GM23338 (cell line): Measurements from ENCODE around the gene CWC22. TPM values are rescaled to one million over a fixed set of nuclear protein-coding genes. Genes with fewer than 3 reads are reported as not detected.

Experiments
- ATAC-seq: fragments of 200-7000 bp; cut with Tn5 transposase; 3 replicates; pipeline ENCODE4 v1.9.1; 2020
- DNase-seq: peaks from one replicate; pipeline ENCODE4 v3.0.0-alpha.2; 2015; ENCODE audit warnings: low spot score
- H2AFZ ChIP-seq: fragments of 200-600 bp; sonication (generic); 2 replicates; pipeline ENCODE4 v1.8.0; 2016; ENCODE audit warnings: antibody characterized with exemption, mild to moderate bottlenecking, moderate library complexity
- H3F3A ChIP-seq: fragments of 200-600 bp; sonication (generic); replicated peaks from 2 replicates; pipeline ENCODE4 v1.8.0; 2017; ENCODE audit warnings: antibody characterized with exemption, mixed run types, low read depth
- H3K27ac ChIP-seq: fragments of 200-600 bp; sonication (generic); 2 replicates; pipeline ENCODE4 v1.6.1; 2016; ENCODE audit warnings: low read depth
- H3K27me3 ChIP-seq: fragments of 200-600 bp; sonication (generic); 2 replicates; pipeline ENCODE4 v1.8.0; 2016; ENCODE audit warnings: mild to moderate bottlenecking, mixed run types, moderate library complexity; ENCODE audit not compliant: insufficient read depth
- H3K36me3 ChIP-seq: fragments of 200-600 bp; sonication (generic); 2 replicates; pipeline ENCODE4 v1.8.0; 2016; ENCODE audit warnings: mild to moderate bottlenecking; ENCODE audit not compliant: insufficient read depth
- H3K4me1 ChIP-seq: fragments of 200-600 bp; sonication (generic); 2 replicates; pipeline ENCODE4 v1.8.0; 2016; ENCODE audit warnings: mild to moderate bottlenecking, moderate library complexity; ENCODE audit not compliant: insufficient read depth
- H3K4me2 ChIP-seq: fragments of 200-600 bp; sonication (generic); 2 replicates; pipeline ENCODE4 v1.7.1; 2017; ENCODE audit warnings: mixed run types
- H3K4me3 ChIP-seq: fragments of 200-600 bp; sonication (generic); 2 replicates; pipeline ENCODE4 v1.6.1; 2016; ENCODE audit warnings: mixed run types
- H3K79me2 ChIP-seq: fragments of 200-600 bp; sonication (generic); replicated peaks from 2 replicates; pipeline ENCODE4 v1.8.0; 2017; ENCODE audit warnings: mild to moderate bottlenecking; ENCODE audit not compliant: insufficient read depth
- H3K9me2 ChIP-seq: fragments of 200-600 bp; sonication (generic); 2 replicates; pipeline ENCODE4 v1.8.0; 2017; ENCODE audit not compliant: insufficient read depth
- H4K20me1 ChIP-seq: fragments of 200-600 bp; sonication (generic); replicated peaks from 2 replicates; pipeline ENCODE4 v1.8.0; 2017; ENCODE audit warnings: mild to moderate bottlenecking; ENCODE audit not compliant: insufficient read depth
- H3K27ac Mint-ChIP-seq: 2 replicates; pipeline ENCODE4 v1.8.0; 2020; ENCODE audit warnings: inconsistent platforms, mild to moderate bottlenecking, moderate library complexity, mixed read lengths
- H3K27me3 Mint-ChIP-seq: 3 replicates; pipeline ENCODE4 v1.8.0; 2022; ENCODE audit warnings: low read depth, mild to moderate bottlenecking, moderate library complexity, mixed read lengths, inconsistent platforms; ENCODE audit not compliant: insufficient read depth, poor library complexity
- H3K36me3 Mint-ChIP-seq: 3 replicates; pipeline ENCODE4 v1.8.0; 2021; ENCODE audit warnings: low read depth, mild to moderate bottlenecking, inconsistent platforms, moderate library complexity, mixed read lengths
- H3K4me1 Mint-ChIP-seq: 3 replicates; pipeline ENCODE4 v1.8.0; 2020; ENCODE audit warnings: mild to moderate bottlenecking, inconsistent platforms, mixed read lengths
- H3K4me3 Mint-ChIP-seq: 3 replicates; pipeline ENCODE4 v1.8.0; 2021; ENCODE audit warnings: moderate library complexity, mild to moderate bottlenecking, inconsistent platforms, mixed read lengths
- H3K9me3 Mint-ChIP-seq: 3 replicates; pipeline ENCODE4 v1.8.0; 2020; ENCODE audit warnings: moderate library complexity, mild to moderate bottlenecking, inconsistent platforms, mixed read lengths
- CREB1 ChIP-seq: fragments of 250-450 bp; sonication (Bioruptor Pico); IDR thresholded peaks from 2 replicates; pipeline ENCODE4 v1.5.0; 2020; ENCODE audit warnings: low read depth, mild to moderate bottlenecking, moderate library complexity
- EZH2 ChIP-seq: fragments of 200-600 bp; sonication (generic); IDR thresholded peaks from one replicate; pipeline ENCODE4 v1.8.0; 2017; ENCODE audit warnings: antibody characterized with exemption, mild to moderate bottlenecking, low read depth; ENCODE audit not compliant: unreplicated experiment
- EZH2phosphoT487 ChIP-seq: fragments of 200-600 bp; sonication (generic); IDR thresholded peaks from one replicate; pipeline ENCODE4 v1.8.1; 2018; ENCODE audit warnings: antibody characterized with exemption; ENCODE audit not compliant: unreplicated experiment
- POLR2AphosphoS5 ChIP-seq: IDR thresholded peaks from 2 replicates; pipeline ENCODE4 v1.6.1; 2016; ENCODE audit warnings: antibody characterized with exemption, low read depth
- STAT1 ChIP-seq: IDR thresholded peaks from one replicate; pipeline ENCODE4 v1.6.1; 2016; ENCODE audit warnings: antibody characterized with exemption; ENCODE audit not compliant: unreplicated experiment
- ZNF114 ChIP-seq: fragments of 250-450 bp; sonication (Bioruptor Pico); IDR thresholded peaks from 2 replicates; pipeline ENCODE4 v1.5.0; 2020; ENCODE audit warnings: mild to moderate bottlenecking, moderate library complexity
- ZNF331 ChIP-seq: fragments of 250-450 bp; sonication (Bioruptor Pico); IDR thresholded peaks from 2 replicates; pipeline ENCODE4 v1.5.0; 2020; ENCODE audit warnings: low read depth, mild to moderate bottlenecking, moderate library complexity
- polyA plus RNA-seq: library from polyadenylated mRNA; unstranded; fragments of >200 nt; fragmentation: Nextera tagmentation; extraction: Ambion mirVana; gene quantifications from 2 replicates; pipeline ENCODE4 v1.2.1, GENCODE V29; 2016
- total RNA-seq: library from RNA; depleted of rRNA; stranded (reverse); fragments of >200 nt; shearing (Covaris generic); gene quantifications from 2 replicates; pipeline ENCODE4 v1.2.3, GENCODE V29; 2014
- TF ChIP-seq, protein P1 (sequence below): IDR thresholded peaks from 2 replicates; pipeline ENCODE4 v1.6.1; 2016; ENCODE audit warnings: antibody characterized with exemption

CWC22 gene
- total and polyA plus RNA-seq, 2 experiments from 2014 or later: 36.0 to 38.3 TPM

DNA sequence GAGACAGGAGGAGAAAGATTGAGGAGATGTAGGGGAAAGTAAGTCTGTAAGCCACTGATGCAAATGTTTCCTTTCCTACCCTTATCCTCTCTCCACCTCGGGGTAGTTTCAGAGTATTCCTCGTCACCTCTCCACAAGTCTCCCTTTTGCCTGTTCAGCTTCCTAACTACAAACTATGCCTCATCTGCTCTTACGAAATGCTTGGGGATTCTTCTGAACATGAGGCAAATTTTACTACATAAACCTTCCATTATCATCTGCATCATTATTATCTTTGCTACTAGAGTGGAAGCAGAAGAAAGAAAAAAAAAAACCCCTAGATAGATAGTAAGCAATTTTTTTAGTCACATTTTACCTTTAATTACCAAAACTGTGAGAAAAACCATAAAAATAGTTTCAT is 43.1 kb upstream of the CWC22 start:
- ATAC-seq (no peak), DNase-seq (no peak)
- no peak overlapping the region for H3K4me3 Mint-ChIP-seq
- Histone ChIP-seq H3K27ac (no peak overlapping the region), H3K36me3 (no peaks in the 10 kb centered on the region), H3K27me3 (no peaks in the 10 kb centered on the region), H4K20me1 (no peaks in the 10 kb centered on the region), H2AFZ (peak overlapping the region; percentile 33; the same call in 1 of the 2 replicates), H3F3A (no peaks in the 10 kb centered on the region), H3K79me2 (no peaks in the 10 kb centered on the region), H3K4me2 (no peak overlapping the region), H3K4me3 (no peak overlapping the region), H3K4me1 (no peaks in the 10 kb centered on the region), H3K9me2 (no peaks in the 10 kb centered on the region)
- no peaks in the 10 kb centered on the region for H3K27me3 Mint-ChIP-seq
- peaks cover 12% of the 10 kb centered on the region; the same call in 2 of the 3 replicates for H3K9me3 Mint-ChIP-seq
- no peak overlapping the region for H3K27ac Mint-ChIP-seq
- peaks cover 4% of the 10 kb centered on the region; the same call in 1 of the 3 replicates for H3K36me3 Mint-ChIP-seq
- no peaks in the 10 kb centered on the region for H3K4me1 Mint-ChIP-seq
- no peak for TF ChIP-seq ZNF114 (CRISPR knock-in tag)
- no peak for TF ChIP-seq CREB1 (CRISPR knock-in tag)
- TF ChIP-seq, protein P1, sequence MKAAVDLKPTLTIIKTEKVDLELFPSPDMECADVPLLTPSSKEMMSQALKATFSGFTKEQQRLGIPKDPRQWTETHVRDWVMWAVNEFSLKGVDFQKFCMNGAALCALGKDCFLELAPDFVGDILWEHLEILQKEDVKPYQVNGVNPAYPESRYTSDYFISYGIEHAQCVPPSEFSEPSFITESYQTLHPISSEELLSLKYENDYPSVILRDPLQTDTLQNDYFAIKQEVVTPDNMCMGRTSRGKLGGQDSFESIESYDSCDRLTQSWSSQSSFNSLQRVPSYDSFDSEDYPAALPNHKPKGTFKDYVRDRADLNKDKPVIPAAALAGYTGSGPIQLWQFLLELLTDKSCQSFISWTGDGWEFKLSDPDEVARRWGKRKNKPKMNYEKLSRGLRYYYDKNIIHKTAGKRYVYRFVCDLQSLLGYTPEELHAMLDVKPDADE: no peak
- no peak for TF ChIP-seq STAT1
- TF ChIP-seq EZH2: no peak
- TF ChIP-seq ZNF331 (CRISPR knock-in tag): no peak
- no peak for TF ChIP-seq EZH2phosphoT487

DNA sequence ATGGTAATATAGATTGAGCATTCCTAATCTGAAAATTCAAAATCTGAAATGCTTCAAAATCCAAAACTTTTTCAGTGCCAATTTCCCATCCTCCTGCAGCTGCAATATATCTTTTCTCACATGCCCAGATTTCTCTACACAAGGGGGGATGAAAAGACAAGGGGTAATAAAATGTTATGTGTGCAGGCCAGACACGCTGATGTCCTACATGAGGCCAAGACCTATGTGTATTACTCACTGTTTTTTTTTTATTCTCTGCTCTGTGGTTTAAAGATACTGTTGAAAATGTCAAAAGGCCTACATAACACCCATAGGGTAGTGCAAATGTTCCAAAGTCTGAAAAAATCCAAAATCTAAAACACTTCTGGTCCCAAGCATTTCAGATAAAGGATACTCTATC is 41.2 kb upstream of the CWC22 start:
- H3K27me3 ChIP-seq: no peaks in the 10 kb centered on the region
- H3F3A ChIP-seq: no peaks in the 10 kb centered on the region
- no peaks in the 10 kb centered on the region for H3K4me1 Mint-ChIP-seq
- ATAC-seq: no peak
- no peaks in the 10 kb centered on the region for H3K36me3 ChIP-seq
- H3K4me3 Mint-ChIP-seq: no peak overlapping the region
- no peak overlapping the region for H3K4me2 ChIP-seq
- no peak overlapping the region for H3K4me3 ChIP-seq
- H3K27me3 Mint-ChIP-seq: no peaks in the 10 kb centered on the region
- no peaks in the 10 kb centered on the region for H4K20me1 ChIP-seq
- no peaks in the 10 kb centered on the region for H3K9me3 Mint-ChIP-seq
- H3K79me2 ChIP-seq: no peaks in the 10 kb centered on the region
- no peak overlapping the region for H2AFZ ChIP-seq
- no peaks in the 10 kb centered on the region for H3K4me1 ChIP-seq
- no peaks in the 10 kb centered on the region for H3K36me3 Mint-ChIP-seq
- H3K27ac ChIP-seq: no peak overlapping the region
- no peak overlapping the region for H3K27ac Mint-ChIP-seq
- DNase-seq: no peak
- no peaks in the 10 kb centered on the region for H3K9me2 ChIP-seq
- TF ChIP-seq STAT1: no peak
- TF ChIP-seq, protein P1: no peak
- TF ChIP-seq EZH2: no peak
- no peak for TF ChIP-seq CREB1 (CRISPR knock-in tag)
- TF ChIP-seq ZNF114 (CRISPR knock-in tag): no peak
- TF ChIP-seq ZNF331 (CRISPR knock-in tag): no peak
- no peak for TF ChIP-seq POLR2AphosphoS5
